ENCODE results near the gene BTBD3.

Gene BTBD3

DNA sequence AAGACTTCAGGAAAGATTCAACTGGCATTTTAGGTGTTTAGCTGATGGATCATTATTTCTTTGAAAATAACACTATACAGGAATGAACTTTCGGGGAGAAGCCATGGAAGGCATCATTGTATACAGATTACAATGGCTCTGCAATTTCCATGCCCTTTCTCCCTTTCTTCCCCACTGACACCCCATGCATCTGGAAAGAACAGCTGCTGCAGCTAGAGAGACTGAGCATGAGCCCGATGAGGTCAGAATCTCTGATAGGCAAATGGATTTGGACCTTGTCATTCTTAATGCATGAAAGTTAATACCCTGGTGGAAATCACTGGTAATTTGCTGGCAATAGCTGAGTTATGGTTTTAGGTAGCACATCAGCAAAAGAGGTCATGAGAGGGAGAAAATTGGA lies 54.8 kb downstream of the BTBD3 start:
- H3K27me3 Mint-ChIP-seq = no peaks in the 10 kb centered on the region
- no peak overlapping the region for H3K4me3 Mint-ChIP-seq
- H3K36me3 Mint-ChIP-seq (ENCODE audit: low read depth) = no peaks in the 10 kb centered on the region
- no peak for DNase-seq
- H3K27ac Mint-ChIP-seq = no peak overlapping the region
- no peaks in the 10 kb centered on the region for H3K4me1 Mint-ChIP-seq (ENCODE audit: low read depth)
- no peaks in the 10 kb centered on the region for H3K9me3 Mint-ChIP-seq
